Ovary (tissue), 9 donors: Measurements from ENCODE around the gene LMAN2L. TPM values are rescaled to one million over a fixed set of nuclear protein-coding genes. Genes with fewer than 3 reads are reported as not detected.

Experiments
- DNase-seq, 5 donors: peaks; one replicate each; pipeline ENCODE4 v3.0.0-alpha.2; 2019 to 2020
- H3K27ac ChIP-seq, 2 donors: fragments of 200-600 bp; one replicate each; pipeline versions ENCODE4 v1.5.1 to v1.8.0; 2019 to 2022
- H3K27me3 ChIP-seq: fragments of 200-600 bp; one replicate; pipeline ENCODE4 v1.8.0; 2022
- H3K36me3 ChIP-seq: fragments of 200-600 bp; sonication (generic); one replicate; pipeline ENCODE4 v1.5.1; 2019
- H3K4me1 ChIP-seq: one replicate; pipeline ENCODE4 v1.8.1; 2013; ENCODE audit warnings: mild to moderate bottlenecking, moderate library complexity; ENCODE audit not compliant: insufficient read depth
- H3K4me3 ChIP-seq: fragments of 200-600 bp; sonication (generic); one replicate; pipeline ENCODE4 v1.5.1; 2017
- H3K9me3 ChIP-seq, 2 donors: fragments of 200-600 bp in 1 of 2; sonication (generic) in 1 of 2; one replicate each; pipeline versions ENCODE4 v1.5.1 to v1.8.1; 2013 to 2019; ENCODE audit warnings: mild to moderate bottlenecking in 1 of 2, moderate library complexity in 1 of 2
- EP300 ChIP-seq: sonication (generic); formaldehyde crosslinking; IDR thresholded peaks from one replicate; pipeline ENCODE4 v1.6.1; 2017; ENCODE audit warnings: antibody characterized with exemption
- POLR2A ChIP-seq: fragments of 450-650 bp; IDR thresholded peaks from one replicate; pipeline ENCODE4 v1.6.1; 2017; ENCODE audit warnings: antibody characterized with exemption, mild to moderate bottlenecking, moderate library complexity
- WGBS, 3 donors: extraction: QIAGEN DNeasy Blood & Tissue Kit in 1 of 3; methylation state at CpG; one replicate each; pipeline versions ENCODE4 v1.1.5 to v1.1.7; 2013 to 2017; 5-methylcytosine and 5-hydroxymethylcytosine counted together
- intact Hi-C, 4 donors: fragments of 100-400 bp; cut with DNase I; formaldehyde crosslinking; loops; one replicate each; pipeline versions ENCODE4 v1.11.0 to v1.15.1; 2022 to 2023
- polyA plus RNA-seq, 2 donors: library from polyadenylated mRNA; stranded (reverse); fragments of 200-250 nt in 1 of 2; fragments of 350-450 nt in 1 of 2; fragmentation: Illumina TruSeq in 1 of 2; extraction: RNeasy Lipid Tissue Mini Kit (QIAGEN cat#74804) in 1 of 2; gene quantifications; one replicate each; pipeline ENCODE4 v1.2.3, GENCODE V29; 2013 to 2014
- total RNA-seq, 7 donors: library from RNA; depleted of rRNA in 2 of 7; stranded (reverse); fragments of >200 nt in 2 of 7; fragmentation: NEBNext Ultra II Directional in 3 of 7; extraction: Animal tissue kit (Norgen Biotek cat#: 25700) in 3 of 7; gene quantifications; one replicate each; pipeline versions ENCODE4 v1.1.0 to v1.2.4, GENCODE V29; 2016 to 2023
- TF ChIP-seq, protein P1 (sequence below), 3 donors: fragments of 450-650 bp in 2 of 3; fragments of 200-600 bp in 1 of 3; IDR thresholded peaks; one replicate each; pipeline versions ENCODE4 v1.5.1 to v1.8.0; 2016 to 2022; ENCODE audit warnings: antibody characterized with exemption in 3 of 3, mild to moderate bottlenecking in 1 of 3
- donor health status: DM: no; HTN: no; CAD: no; lungs with moderate emphysema.
- donor health status: DM: no; HTN: no; CAD: no.
- donor health status: Bipolar disorder and iron deficiency.
- donor health status: DM: yes; HTN: yes; CAD: no.
- donor health status: DM: no; HTN: no; CAD: no.
- donor health status: DM: yes; HTN: yes; CAD: no.

LMAN2L gene
- total and polyA plus RNA-seq, 9 donors, result 14.8 to 41.6 (median 23.1) TPM

- no peak overlapping the region for H3K27ac ChIP-seq
- H3K9me3 ChIP-seq, result no peaks in the 10 kb centered on the region
- no peak for DNase-seq
- H3K36me3 ChIP-seq, result no peaks in the 10 kb centered on the region
- WGBS, 3 donors, result 92 to 93% (median 93%) methylated on average over 20 of the region's 20 CpGs
- TF ChIP-seq POLR2A (no peak), EP300 (no peak)
- TF ChIP-seq, protein P1, sequence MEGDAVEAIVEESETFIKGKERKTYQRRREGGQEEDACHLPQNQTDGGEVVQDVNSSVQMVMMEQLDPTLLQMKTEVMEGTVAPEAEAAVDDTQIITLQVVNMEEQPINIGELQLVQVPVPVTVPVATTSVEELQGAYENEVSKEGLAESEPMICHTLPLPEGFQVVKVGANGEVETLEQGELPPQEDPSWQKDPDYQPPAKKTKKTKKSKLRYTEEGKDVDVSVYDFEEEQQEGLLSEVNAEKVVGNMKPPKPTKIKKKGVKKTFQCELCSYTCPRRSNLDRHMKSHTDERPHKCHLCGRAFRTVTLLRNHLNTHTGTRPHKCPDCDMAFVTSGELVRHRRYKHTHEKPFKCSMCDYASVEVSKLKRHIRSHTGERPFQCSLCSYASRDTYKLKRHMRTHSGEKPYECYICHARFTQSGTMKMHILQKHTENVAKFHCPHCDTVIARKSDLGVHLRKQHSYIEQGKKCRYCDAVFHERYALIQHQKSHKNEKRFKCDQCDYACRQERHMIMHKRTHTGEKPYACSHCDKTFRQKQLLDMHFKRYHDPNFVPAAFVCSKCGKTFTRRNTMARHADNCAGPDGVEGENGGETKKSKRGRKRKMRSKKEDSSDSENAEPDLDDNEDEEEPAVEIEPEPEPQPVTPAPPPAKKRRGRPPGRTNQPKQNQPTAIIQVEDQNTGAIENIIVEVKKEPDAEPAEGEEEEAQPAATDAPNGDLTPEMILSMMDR (IDR thresholded peaks at IDR 0.05), result no peak
- intact Hi-C loops, result no loop called here
- peaks cover 1% of the 10 kb centered on the region for H3K4me1 ChIP-seq
- no peaks in the 10 kb centered on the region for H3K27me3 ChIP-seq
- no peak overlapping the region for H3K4me3 ChIP-seq
Measured at GRCh38 chr2:96771796-96772618, 32.1 kb upstream of the LMAN2L start.

DNA sequence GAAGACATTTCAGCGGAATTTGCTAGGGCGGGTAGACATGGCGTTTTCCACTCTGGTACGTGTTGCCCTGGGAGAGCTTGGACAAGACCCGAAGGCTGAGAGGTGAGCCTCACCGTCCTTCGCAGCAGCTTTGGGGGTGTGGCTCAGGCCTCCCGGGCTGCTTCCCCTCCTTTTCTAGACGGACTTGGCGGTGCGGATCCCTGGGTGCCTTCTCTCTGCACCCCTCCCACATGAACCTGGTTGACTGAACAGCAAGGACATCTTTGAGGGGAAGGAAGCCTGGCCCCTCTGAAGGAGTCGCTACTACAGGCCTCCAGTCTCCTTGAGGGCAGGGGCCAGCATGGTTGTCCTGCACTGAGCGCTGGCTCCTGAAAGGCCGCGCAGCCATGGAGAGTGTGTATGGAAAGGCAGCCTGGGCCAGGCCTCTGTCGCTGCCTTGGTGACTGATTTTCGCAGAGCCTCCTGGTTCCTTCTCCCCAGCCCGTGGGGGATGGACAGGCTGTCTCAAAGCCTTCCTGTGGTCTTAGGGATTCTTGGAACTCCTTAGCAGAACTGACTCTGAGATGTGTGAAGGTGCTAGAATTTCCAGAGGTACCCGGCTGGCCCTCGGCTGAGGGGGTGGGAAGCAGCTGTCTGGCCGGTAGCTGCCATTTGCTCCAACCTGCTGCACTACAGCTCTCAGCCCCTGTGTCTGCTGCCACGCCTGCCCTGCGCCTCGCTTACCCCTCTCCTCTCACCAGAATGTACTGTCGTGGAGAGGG is 30.8 kb upstream of the LMAN2L start:
- Histone ChIP-seq H3K27me3 (no peaks in the 10 kb centered on the region), H3K27ac (no peak overlapping the region), H3K9me3 (no peaks in the 10 kb centered on the region), H3K36me3 (no peaks in the 10 kb centered on the region), H3K4me3 (no peak overlapping the region), H3K4me1 (peaks cover 1% of the 10 kb centered on the region)
- no peak for DNase-seq
- WGBS, 3 donors, result 85 to 87% (median 86%) methylated on average over 25 of the region's 25 CpGs
- TF ChIP-seq, protein P1 (IDR thresholded peaks at IDR 0.05), result no peak
- no peak for TF ChIP-seq EP300
- intact Hi-C loops, result no loop called here

- no peak for TF ChIP-seq POLR2A
- no peak for TF ChIP-seq EP300
- TF ChIP-seq, protein P1 (IDR thresholded peaks at IDR 0.05), result no peak
- 70 to 80% (median 72%) methylated on average over 7 of the region's 7 CpGs for WGBS, 3 donors
- Histone ChIP-seq H3K27me3 (no peaks in the 10 kb centered on the region), H3K4me3 (no peak overlapping the region), H3K9me3 (no peaks in the 10 kb centered on the region), H3K36me3 (no peaks in the 10 kb centered on the region), H3K27ac (no peak overlapping the region), H3K4me1 (peaks cover 1% of the 10 kb centered on the region)
- intact Hi-C loops, result loop anchor here in 1 of 4 donors (10.0 kb wide), 1 partner anchor 225 kb away; no protein-coding TSS in a partner anchor
- DNase-seq, result no peak
Measured at GRCh38 chr2:96769814-96770213, 29.9 kb upstream of the LMAN2L start.

- TF ChIP-seq, protein P1 (IDR thresholded peaks at IDR 0.05), result no peak
- TF ChIP-seq EP300 (no peak), POLR2A (no peak)
Measured at GRCh38 chr2:96768083-96768561, 28.3 kb upstream of the LMAN2L start.

More at GRCh38 chr2:96768083-96768561, 28.3 kb upstream of the LMAN2L start:
- no peak overlapping the region for H3K4me3 ChIP-seq
- no peaks in the 10 kb centered on the region for H3K27me3 ChIP-seq
- WGBS, 3 donors, result 85 to 93% (median 91%) methylated on average over 8 of the region's 8 CpGs
- H3K27ac ChIP-seq, result no peak overlapping the region
- no peak for DNase-seq
- H3K36me3 ChIP-seq, result no peaks in the 10 kb centered on the region
- H3K4me1 ChIP-seq, result peaks cover 5% of the 10 kb centered on the region
- H3K9me3 ChIP-seq, result no peaks in the 10 kb centered on the region
- intact Hi-C loops, result loop anchor here in 1 of 4 donors (10.0 kb wide), 1 partner anchor 223 kb away; no protein-coding TSS in a partner anchor
